Stomach (tissue), 4 donors: ENCODE measurements around the gene KCNQ1.

Experiments
- EP300 ChIP-seq: sonication (generic); formaldehyde crosslinking; IDR thresholded peaks from one replicate; pipeline ENCODE4 v1.6.1; 2017; ENCODE audit warnings: antibody characterized with exemption
- POLR2AphosphoS5 ChIP-seq, 3 donors: sonication (generic); formaldehyde crosslinking; IDR thresholded peaks; one replicate each; pipeline ENCODE4 v1.6.1; 2016; ENCODE audit warnings: antibody characterized with exemption in 3 of 3
- TF ChIP-seq, protein P1 (sequence below), 7 experiments: fragments of 450-650 bp in 4 of 7; fragments of 200-600 bp in 3 of 7; sonication (generic) in 3 of 7; IDR thresholded peaks; one replicate each; pipeline ENCODE4 v1.5.1; 2016 to 2019; ENCODE audit warnings: antibody characterized with exemption in 7 of 7, control low read depth in 2 of 7, mild to moderate bottlenecking in 1 of 7

- TF ChIP-seq, protein P1, sequence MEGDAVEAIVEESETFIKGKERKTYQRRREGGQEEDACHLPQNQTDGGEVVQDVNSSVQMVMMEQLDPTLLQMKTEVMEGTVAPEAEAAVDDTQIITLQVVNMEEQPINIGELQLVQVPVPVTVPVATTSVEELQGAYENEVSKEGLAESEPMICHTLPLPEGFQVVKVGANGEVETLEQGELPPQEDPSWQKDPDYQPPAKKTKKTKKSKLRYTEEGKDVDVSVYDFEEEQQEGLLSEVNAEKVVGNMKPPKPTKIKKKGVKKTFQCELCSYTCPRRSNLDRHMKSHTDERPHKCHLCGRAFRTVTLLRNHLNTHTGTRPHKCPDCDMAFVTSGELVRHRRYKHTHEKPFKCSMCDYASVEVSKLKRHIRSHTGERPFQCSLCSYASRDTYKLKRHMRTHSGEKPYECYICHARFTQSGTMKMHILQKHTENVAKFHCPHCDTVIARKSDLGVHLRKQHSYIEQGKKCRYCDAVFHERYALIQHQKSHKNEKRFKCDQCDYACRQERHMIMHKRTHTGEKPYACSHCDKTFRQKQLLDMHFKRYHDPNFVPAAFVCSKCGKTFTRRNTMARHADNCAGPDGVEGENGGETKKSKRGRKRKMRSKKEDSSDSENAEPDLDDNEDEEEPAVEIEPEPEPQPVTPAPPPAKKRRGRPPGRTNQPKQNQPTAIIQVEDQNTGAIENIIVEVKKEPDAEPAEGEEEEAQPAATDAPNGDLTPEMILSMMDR (IDR thresholded peaks at IDR 0.05), result no peak
- TF ChIP-seq EP300, result no peak
- no peak for TF ChIP-seq POLR2AphosphoS5 (IDR thresholded peaks at IDR 0.05)
These were observed 276.6 kb downstream of the KCNQ1 start for GRCh38 chr11:2721210-2721916.
